ENCODE measurements around the gene BNC2. TPM values are rescaled to one million over a fixed set of nuclear protein-coding genes. Genes with fewer than 3 reads are reported as not detected.

Gene BNC2
- total RNA-seq, 2 experiments from 2014 or later: not detected

DNA sequence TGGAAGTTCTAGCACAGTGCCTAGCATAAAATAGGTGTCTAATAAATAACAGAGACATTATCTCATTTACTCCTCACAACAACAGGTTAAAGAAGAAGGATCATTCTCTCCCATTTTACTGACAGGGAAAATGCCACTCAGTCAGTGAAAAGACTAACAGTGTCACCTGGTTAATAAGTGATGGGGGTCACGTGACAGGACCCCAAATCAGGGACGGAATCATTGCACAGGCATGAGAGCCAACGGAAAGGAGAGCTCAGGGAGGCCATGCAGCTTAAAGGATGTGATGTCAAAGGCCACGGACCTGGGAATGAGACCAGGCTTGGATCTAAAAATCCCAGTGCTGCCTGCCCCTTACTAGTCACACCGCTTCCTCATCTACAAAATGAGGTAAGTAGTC is 101.2 kb downstream of the BNC2 start:
- no peak overlapping the region for H3K27ac Mint-ChIP-seq
- no peaks in the 10 kb centered on the region for H3K4me1 Mint-ChIP-seq (ENCODE audit: low read depth)
- no peaks in the 10 kb centered on the region for H3K27me3 Mint-ChIP-seq (ENCODE audit: low read depth)
- DNase-seq (no peak), ATAC-seq (no peak)
- POLR2A ChIA-PET: no interaction called here
- CTCF ChIA-PET: no interaction called here
- no peaks in the 10 kb centered on the region for H3K36me3 Mint-ChIP-seq (ENCODE audit: low read depth)
- H3K4me3 Mint-ChIP-seq: no peak overlapping the region
- H3K9me3 Mint-ChIP-seq (ENCODE audit: insufficient read depth): no peaks in the 10 kb centered on the region

DNA sequence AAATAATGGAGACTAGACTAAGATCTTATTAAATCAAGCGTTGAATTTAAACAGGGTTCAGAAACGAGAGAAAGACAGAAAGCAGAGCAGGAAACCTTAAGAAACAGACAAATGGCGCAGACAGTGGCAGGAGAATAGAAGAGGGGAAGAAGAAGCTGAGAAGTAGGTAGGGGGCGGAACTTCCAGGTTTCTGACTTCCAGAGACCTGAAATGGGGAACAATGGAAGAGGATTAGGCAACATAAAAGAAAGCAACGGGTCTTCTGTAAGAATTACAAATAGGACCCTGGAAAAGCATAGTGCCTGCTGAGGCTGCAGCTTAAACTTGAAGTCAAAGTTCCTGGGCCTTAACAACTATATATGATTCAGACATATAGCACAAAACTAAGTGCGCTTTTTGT is 101.7 kb downstream of the BNC2 start:
- no peak for DNase-seq
- no peaks in the 10 kb centered on the region for H3K36me3 Mint-ChIP-seq (ENCODE audit: low read depth)
- H3K27ac Mint-ChIP-seq: no peak overlapping the region
- H3K9me3 Mint-ChIP-seq (ENCODE audit: insufficient read depth): no peaks in the 10 kb centered on the region
- H3K27me3 Mint-ChIP-seq (ENCODE audit: low read depth): no peaks in the 10 kb centered on the region
- no peak overlapping the region for H3K4me3 Mint-ChIP-seq
- ChIA-PET CTCF (no interaction called here), POLR2A (no interaction called here)
- no peak for ATAC-seq
- H3K4me1 Mint-ChIP-seq (ENCODE audit: low read depth): no peaks in the 10 kb centered on the region

- no peaks in the 10 kb centered on the region for H3K36me3 Mint-ChIP-seq (ENCODE audit: low read depth)
- H3K4me3 Mint-ChIP-seq: no peak overlapping the region
- H3K27ac Mint-ChIP-seq: no peak overlapping the region
- POLR2A ChIA-PET: interaction anchor here (0.6 kb wide), 1 partner anchor 811 kb away, joined by 3 read pairs; no protein-coding TSS in a partner anchor
- ATAC-seq (no peak), DNase-seq (no peak)
- H3K27me3 Mint-ChIP-seq (ENCODE audit: low read depth): no peaks in the 10 kb centered on the region
- CTCF ChIA-PET: no interaction called here
- H3K4me1 Mint-ChIP-seq (ENCODE audit: low read depth): no peaks in the 10 kb centered on the region
- H3K9me3 Mint-ChIP-seq (ENCODE audit: insufficient read depth): no peaks in the 10 kb centered on the region
These were observed 103.1 kb downstream of the BNC2 start for GRCh38 chr9:16767366-16767765.

GRCh38 chr9:16763946-16764345 is 106.5 kb downstream of the BNC2 start:
- H3K27me3 Mint-ChIP-seq (ENCODE audit: low read depth): no peaks in the 10 kb centered on the region
- H3K9me3 Mint-ChIP-seq (ENCODE audit: insufficient read depth): no peaks in the 10 kb centered on the region
- CTCF ChIA-PET: no interaction called here
- no peak overlapping the region for H3K27ac Mint-ChIP-seq
- POLR2A ChIA-PET: no interaction called here
- H3K4me3 Mint-ChIP-seq: no peak overlapping the region
- no peaks in the 10 kb centered on the region for H3K36me3 Mint-ChIP-seq (ENCODE audit: low read depth)
- H3K4me1 Mint-ChIP-seq (ENCODE audit: low read depth): no peaks in the 10 kb centered on the region
- DNase-seq (no peak), ATAC-seq (no peak)

GRCh38 chr9:16755467-16756160 is 114.9 kb downstream of the BNC2 start:
- H3K4me3 Mint-ChIP-seq: no peak overlapping the region
- no peak overlapping the region for H3K27ac Mint-ChIP-seq
- DNase-seq: no peak
- H3K9me3 Mint-ChIP-seq (ENCODE audit: insufficient read depth): no peaks in the 10 kb centered on the region
- H3K4me1 Mint-ChIP-seq (ENCODE audit: low read depth): no peaks in the 10 kb centered on the region
- ChIA-PET POLR2A (no interaction called here), CTCF (no interaction called here)
- H3K27me3 Mint-ChIP-seq (ENCODE audit: low read depth): no peaks in the 10 kb centered on the region
- H3K36me3 Mint-ChIP-seq (ENCODE audit: low read depth): no peaks in the 10 kb centered on the region
- ATAC-seq: no peak

DNA sequence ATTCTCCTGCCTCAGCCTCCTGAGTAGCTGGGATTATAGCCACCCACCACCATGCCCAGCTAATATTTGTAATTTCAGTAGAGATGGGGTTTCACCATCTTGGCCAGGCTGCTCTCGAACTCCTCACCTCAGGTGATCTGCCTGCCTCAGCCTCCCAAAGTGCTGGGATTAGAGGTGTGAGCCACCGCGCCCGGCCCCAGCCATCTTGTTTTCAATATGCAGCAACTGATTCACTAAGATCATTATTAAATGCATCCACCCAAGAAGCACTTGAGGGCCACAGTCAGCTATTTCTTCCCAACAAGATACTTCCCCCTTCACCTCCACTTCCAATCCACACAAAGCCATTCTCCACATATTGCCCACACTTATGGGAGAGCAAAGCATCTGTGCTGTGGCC is 115.8 kb downstream of the BNC2 start:
- Mint-ChIP-seq H3K36me3 (ENCODE audit: low read depth) (no peaks in the 10 kb centered on the region), H3K27ac (no peak overlapping the region), H3K9me3 (ENCODE audit: insufficient read depth) (no peaks in the 10 kb centered on the region), H3K4me3 (no peak overlapping the region), H3K4me1 (ENCODE audit: low read depth) (no peaks in the 10 kb centered on the region), H3K27me3 (ENCODE audit: low read depth) (no peaks in the 10 kb centered on the region)
- ATAC-seq (no peak), DNase-seq (no peak)
- CTCF ChIA-PET: no interaction called here
- POLR2A ChIA-PET: no interaction called here

DNA sequence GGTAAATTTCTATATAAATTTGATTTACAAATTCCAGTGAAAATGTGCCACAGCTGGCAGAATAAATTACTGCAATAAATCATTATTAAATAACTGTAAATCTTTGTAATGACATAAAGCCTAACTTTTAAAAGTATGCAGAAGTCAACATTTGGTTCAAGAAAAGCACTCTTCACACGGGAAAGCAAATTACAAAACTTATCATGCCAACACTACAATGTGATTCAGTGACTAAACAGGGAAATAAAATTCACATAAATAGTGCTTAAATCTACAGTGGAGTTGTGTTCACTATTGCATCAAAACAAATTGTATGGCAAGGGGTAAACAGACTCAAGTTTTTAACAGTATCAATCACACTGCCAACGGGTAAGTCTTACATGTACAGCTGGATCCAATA is 117.2 kb downstream of the BNC2 start:
- no peaks in the 10 kb centered on the region for H3K4me1 Mint-ChIP-seq (ENCODE audit: low read depth)
- CTCF ChIA-PET: no interaction called here
- DNase-seq (no peak), ATAC-seq (no peak)
- no peaks in the 10 kb centered on the region for H3K27me3 Mint-ChIP-seq (ENCODE audit: low read depth)
- no peak overlapping the region for H3K4me3 Mint-ChIP-seq
- POLR2A ChIA-PET: no interaction called here
- H3K36me3 Mint-ChIP-seq (ENCODE audit: low read depth): no peaks in the 10 kb centered on the region
- H3K9me3 Mint-ChIP-seq (ENCODE audit: insufficient read depth): no peaks in the 10 kb centered on the region
- no peak overlapping the region for H3K27ac Mint-ChIP-seq

- Mint-ChIP-seq H3K4me1 (ENCODE audit: low read depth) (no peaks in the 10 kb centered on the region), H3K9me3 (ENCODE audit: insufficient read depth) (no peaks in the 10 kb centered on the region), H3K27ac (no peak overlapping the region), H3K36me3 (ENCODE audit: low read depth) (no peaks in the 10 kb centered on the region), H3K4me3 (no peak overlapping the region), H3K27me3 (ENCODE audit: low read depth) (no peaks in the 10 kb centered on the region)
- POLR2A ChIA-PET: no interaction called here
- CTCF ChIA-PET: no interaction called here
- ATAC-seq: no peak
- no peak for DNase-seq
These were observed 117.9 kb downstream of the BNC2 start for GRCh38 chr9:16752601-16753000.

DNA sequence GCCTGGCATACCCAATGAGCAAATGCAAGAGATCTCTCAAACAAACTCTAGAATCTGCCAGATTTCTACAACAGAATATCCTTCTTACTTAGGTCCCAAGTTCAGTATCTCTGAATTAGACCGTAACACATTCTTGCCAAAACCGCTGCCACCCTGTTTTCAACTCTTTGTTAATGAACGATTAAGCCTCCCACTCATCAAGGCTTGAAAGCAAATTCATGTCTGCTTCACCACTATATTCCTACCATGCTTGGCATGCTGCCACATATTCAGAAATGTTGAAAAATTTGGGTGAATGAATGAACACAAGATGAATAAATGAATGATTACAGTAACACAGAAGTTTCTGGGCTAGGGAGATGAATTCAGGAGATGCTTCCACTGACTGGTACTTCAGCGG is 119.9 kb downstream of the BNC2 start:
- no peak overlapping the region for H3K27ac Mint-ChIP-seq
- ChIA-PET POLR2A (no interaction called here), CTCF (no interaction called here)
- H3K36me3 Mint-ChIP-seq (ENCODE audit: low read depth): no peaks in the 10 kb centered on the region
- H3K27me3 Mint-ChIP-seq (ENCODE audit: low read depth): no peaks in the 10 kb centered on the region
- no peak for ATAC-seq
- no peak overlapping the region for H3K4me3 Mint-ChIP-seq
- DNase-seq: no peak
- no peaks in the 10 kb centered on the region for H3K9me3 Mint-ChIP-seq (ENCODE audit: insufficient read depth)
- H3K4me1 Mint-ChIP-seq (ENCODE audit: low read depth): no peaks in the 10 kb centered on the region

DNA sequence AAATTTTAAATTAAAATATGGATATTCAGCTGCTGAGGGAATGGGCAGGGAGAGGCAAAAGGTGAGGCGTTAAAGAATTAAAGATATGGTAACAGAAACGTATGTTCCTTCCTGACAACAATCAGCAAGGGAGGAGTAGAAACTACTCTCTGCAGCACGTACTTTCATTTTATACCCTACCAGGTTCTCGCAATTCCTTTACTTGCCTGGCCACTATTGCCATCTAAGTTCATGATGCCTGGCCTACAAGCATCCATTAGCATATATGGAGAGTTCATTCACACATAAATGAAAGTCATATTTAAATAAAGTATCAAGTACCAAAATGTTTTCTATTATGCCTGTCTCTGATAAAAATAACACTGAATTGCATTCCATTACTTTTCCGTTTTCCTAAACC is 125.1 kb downstream of the BNC2 start:
- ChIA-PET CTCF (no interaction called here), POLR2A (no interaction called here)
- H3K9me3 Mint-ChIP-seq (ENCODE audit: insufficient read depth): no peaks in the 10 kb centered on the region
- ATAC-seq (no peak), DNase-seq (no peak)
- no peaks in the 10 kb centered on the region for H3K36me3 Mint-ChIP-seq (ENCODE audit: low read depth)
- no peaks in the 10 kb centered on the region for H3K4me1 Mint-ChIP-seq (ENCODE audit: low read depth)
- no peaks in the 10 kb centered on the region for H3K27me3 Mint-ChIP-seq (ENCODE audit: low read depth)
- H3K4me3 Mint-ChIP-seq: no peak overlapping the region
- H3K27ac Mint-ChIP-seq: no peak overlapping the region

- DNase-seq: no peak
- H3K4me3 Mint-ChIP-seq: no peak overlapping the region
- no peak for ATAC-seq
- ChIA-PET POLR2A (no interaction called here), CTCF (no interaction called here)
- no peak overlapping the region for H3K27ac Mint-ChIP-seq
- H3K4me1 Mint-ChIP-seq (ENCODE audit: low read depth): no peaks in the 10 kb centered on the region
- no peaks in the 10 kb centered on the region for H3K36me3 Mint-ChIP-seq (ENCODE audit: low read depth)
- H3K9me3 Mint-ChIP-seq (ENCODE audit: insufficient read depth): no peaks in the 10 kb centered on the region
- no peaks in the 10 kb centered on the region for H3K27me3 Mint-ChIP-seq (ENCODE audit: low read depth)
These were observed 126.1 kb downstream of the BNC2 start for GRCh38 chr9:16744394-16744793.

- no peak for DNase-seq
- no peak overlapping the region for H3K27ac Mint-ChIP-seq
- POLR2A ChIA-PET: no interaction called here
- no peak overlapping the region for H3K4me3 Mint-ChIP-seq
- CTCF ChIA-PET: no interaction called here
- H3K9me3 Mint-ChIP-seq (ENCODE audit: insufficient read depth): no peaks in the 10 kb centered on the region
- no peaks in the 10 kb centered on the region for H3K4me1 Mint-ChIP-seq (ENCODE audit: low read depth)
- H3K27me3 Mint-ChIP-seq (ENCODE audit: low read depth): no peaks in the 10 kb centered on the region
- H3K36me3 Mint-ChIP-seq (ENCODE audit: low read depth): no peaks in the 10 kb centered on the region
- ATAC-seq: no peak
These were observed 127.1 kb downstream of the BNC2 start for GRCh38 chr9:16743375-16743774.

DNA sequence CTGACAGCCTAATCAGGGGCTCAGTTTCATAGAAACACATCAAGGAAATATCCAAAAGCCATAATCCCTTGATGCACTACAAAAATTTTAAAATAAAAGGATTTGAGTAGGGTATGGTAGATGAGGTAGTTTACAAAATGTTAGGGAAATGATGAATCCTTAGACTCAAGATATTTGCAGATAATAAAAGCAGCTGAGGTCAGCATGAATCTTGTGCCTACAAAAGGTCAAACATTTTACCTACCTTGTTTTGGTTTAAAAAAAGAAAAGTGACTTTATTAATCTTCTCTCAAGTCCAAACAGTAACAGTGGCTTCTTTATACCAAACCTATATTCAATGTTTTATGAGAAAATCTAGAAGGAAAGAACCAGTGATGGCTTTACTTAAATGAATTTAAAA is 135.5 kb downstream of the BNC2 start:
- H3K9me3 Mint-ChIP-seq (ENCODE audit: insufficient read depth): no peaks in the 10 kb centered on the region

More for the DNA sequence above, 135.5 kb downstream of the BNC2 start:
- no peaks in the 10 kb centered on the region for H3K4me1 Mint-ChIP-seq (ENCODE audit: low read depth)
- no peak for DNase-seq
- H3K4me3 Mint-ChIP-seq: no peak overlapping the region
- ATAC-seq: no peak
- no peak overlapping the region for H3K27ac Mint-ChIP-seq
- CTCF ChIA-PET: no interaction called here
- POLR2A ChIA-PET: no interaction called here
- no peaks in the 10 kb centered on the region for H3K36me3 Mint-ChIP-seq (ENCODE audit: low read depth)
- peaks cover under 1% of the 10 kb centered on the region for H3K27me3 Mint-ChIP-seq (ENCODE audit: low read depth)

All from activated CD8-positive, alpha-beta T cell treated with anti-CD3 and anti-CD28 coated beads, Interleukin-2, amount 10 ng/mL, durations not matched to agents 7 days and 5 days (primary cell).